Body of pancreas (tissue), 4 donors: Measurements from ENCODE around the gene PPFIA4. TPM values are rescaled to one million over a fixed set of nuclear protein-coding genes. Genes with fewer than 3 reads are reported as not detected.
A peak's percentile ranks its signal among the peaks of the same experiment; 100 is the strongest.

ENCODE experiments used
- ATAC-seq: fragments of 150-250 bp; one replicate; pipeline ENCODE4 v1.9.1; 2016
- DNase-seq, 4 donors: peaks; one replicate each; pipeline ENCODE4 v3.0.0-alpha.2; 2019
- H3K27ac ChIP-seq, 4 donors: fragments of 200-600 bp; sonication (generic); 1 replicate in 3 of 4; 2 replicates in 1 of 4; pipeline versions ENCODE4 v1.5.1 to v1.6.1; 2016 to 2019; ENCODE audit warnings: mild to moderate bottlenecking in 1 of 4, mixed read lengths in 1 of 4, moderate library complexity in 1 of 4
- H3K27me3 ChIP-seq, 2 donors: fragments of 200-600 bp; sonication (generic); one replicate each; pipeline ENCODE4 v1.6.0; 2016; ENCODE audit warnings: mild to moderate bottlenecking in 1 of 2
- H3K36me3 ChIP-seq, 2 donors: fragments of 200-600 bp; sonication (generic); replicated peaks in 1 of 2; 2 replicates each; pipeline ENCODE4 v1.5.1; 2016; ENCODE audit warnings: low read depth in 2 of 2; ENCODE audit not compliant: insufficient read depth in 1 of 2
- H3K4me1 ChIP-seq: fragments of 200-600 bp; sonication (generic); one replicate; pipeline ENCODE4 v1.6.0; 2016
- H3K4me3 ChIP-seq, 2 donors: fragments of 200-600 bp; sonication (generic); 1 replicate in 1 of 2; 2 replicates in 1 of 2; pipeline ENCODE4 v1.5.1; 2016 to 2019
- H3K9me3 ChIP-seq, 3 donors: fragments of 200-600 bp; sonication (generic); 1 replicate in 2 of 3; 2 replicates in 1 of 3; pipeline ENCODE4 v1.5.1; 2016
- CTCF ChIP-seq, 7 experiments: fragments of 450-650 bp in 4 of 7; fragments of 200-600 bp in 3 of 7; sonication (generic) in 3 of 7; IDR thresholded peaks; one replicate each; pipeline ENCODE4 v1.5.1; 2016 to 2019; ENCODE audit warnings: antibody characterized with exemption in 7 of 7
- POLR2A ChIP-seq, 3 donors: fragments of 450-650 bp; IDR thresholded peaks; one replicate each; pipeline ENCODE4 v1.6.1; 2016; ENCODE audit warnings: antibody characterized with exemption in 3 of 3, mild to moderate bottlenecking in 2 of 3
- WGBS, 2 donors: methylation state at CpG; one replicate each; pipeline ENCODE4 v1.1.5; 2017; 5-methylcytosine and 5-hydroxymethylcytosine counted together
- intact Hi-C: fragments of 100-400 bp; cut with DNase I; formaldehyde crosslinking; loops from one replicate; pipeline ENCODE4 v1.15.1; 2023
- total RNA-seq, 2 donors: library from RNA; depleted of rRNA; stranded (reverse); fragments of >200 nt; gene quantifications; one replicate each; pipeline ENCODE4 v1.1.0, GENCODE V29; 2016

The PPFIA4 gene
- total RNA-seq, 2 donors from 2014 or later = not detected

- no peaks in the 10 kb centered on the region for H3K36me3 ChIP-seq
- ATAC-seq = peak; percentile 87
- no peak overlapping the region for H3K4me3 ChIP-seq
- no peaks in the 10 kb centered on the region for H3K27me3 ChIP-seq
- H3K9me3 ChIP-seq = no peaks in the 10 kb centered on the region
- intact Hi-C loops = no loop called here
- H3K27ac ChIP-seq = no peak overlapping the region
- 27 to 42% methylated on average over 14 to 19 of the region's 22 CpGs for WGBS, 2 donors
- peak; percentile 76 to 81 (median 78) for DNase-seq
- H3K4me1 ChIP-seq = no peaks in the 10 kb centered on the region
- TF ChIP-seq POLR2A (IDR thresholded peaks at IDR 0.05) = no peak
- TF ChIP-seq CTCF (IDR thresholded peaks at IDR 0.05) = peak; percentile 66 to 92 (median 87)
Observed at GRCh38 chr1:203038891-203039608, 12.8 kb downstream of the PPFIA4 start.

DNA sequence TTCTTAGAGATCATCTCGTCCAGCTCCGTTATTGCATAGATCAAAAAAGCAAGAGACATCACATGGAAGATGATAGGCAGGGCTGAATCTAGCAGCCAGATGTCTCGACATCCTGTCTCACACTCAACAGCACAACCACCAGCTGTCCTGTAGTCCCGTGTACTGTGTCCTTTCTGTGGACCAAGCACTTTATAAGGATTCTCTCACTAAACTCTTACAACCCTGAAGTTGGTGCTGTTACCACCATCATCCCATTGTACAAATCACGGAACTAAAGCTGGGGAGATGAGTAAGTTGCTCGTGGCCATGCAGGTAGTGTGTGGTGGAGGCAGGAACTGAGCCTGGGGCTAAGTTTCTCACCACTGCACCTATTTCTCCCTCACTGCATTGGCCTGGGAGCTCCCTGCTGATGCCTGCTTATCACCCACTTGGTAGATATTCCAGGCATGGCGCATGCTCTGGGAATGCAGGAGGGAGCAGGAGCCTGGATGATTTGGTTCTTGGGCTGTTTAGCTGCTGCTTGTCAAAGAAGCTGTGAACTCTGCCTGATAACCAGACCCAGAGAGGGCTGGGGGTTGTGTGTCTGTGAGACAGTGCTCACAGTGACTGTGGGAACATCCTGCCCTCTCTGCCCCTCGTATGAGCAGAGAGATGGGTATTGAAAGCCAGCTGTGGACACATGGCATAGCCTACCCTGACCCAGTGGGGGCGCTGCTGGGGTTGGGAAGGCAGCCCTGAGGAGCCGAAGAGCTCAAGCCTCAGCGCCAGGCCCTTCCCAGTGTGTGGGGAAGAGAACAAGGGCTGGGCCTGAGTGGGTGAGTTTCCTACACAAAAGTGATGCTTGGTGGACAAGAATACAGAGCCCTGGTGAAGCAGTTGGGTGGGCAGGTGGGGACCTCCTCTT is 13.6 kb downstream of the PPFIA4 start:
- intact Hi-C loops = loop anchor here (5.0 to 10.0 kb wide), 2 partner anchors 132 to 175 kb away; no protein-coding TSS in a partner anchor

DNA sequence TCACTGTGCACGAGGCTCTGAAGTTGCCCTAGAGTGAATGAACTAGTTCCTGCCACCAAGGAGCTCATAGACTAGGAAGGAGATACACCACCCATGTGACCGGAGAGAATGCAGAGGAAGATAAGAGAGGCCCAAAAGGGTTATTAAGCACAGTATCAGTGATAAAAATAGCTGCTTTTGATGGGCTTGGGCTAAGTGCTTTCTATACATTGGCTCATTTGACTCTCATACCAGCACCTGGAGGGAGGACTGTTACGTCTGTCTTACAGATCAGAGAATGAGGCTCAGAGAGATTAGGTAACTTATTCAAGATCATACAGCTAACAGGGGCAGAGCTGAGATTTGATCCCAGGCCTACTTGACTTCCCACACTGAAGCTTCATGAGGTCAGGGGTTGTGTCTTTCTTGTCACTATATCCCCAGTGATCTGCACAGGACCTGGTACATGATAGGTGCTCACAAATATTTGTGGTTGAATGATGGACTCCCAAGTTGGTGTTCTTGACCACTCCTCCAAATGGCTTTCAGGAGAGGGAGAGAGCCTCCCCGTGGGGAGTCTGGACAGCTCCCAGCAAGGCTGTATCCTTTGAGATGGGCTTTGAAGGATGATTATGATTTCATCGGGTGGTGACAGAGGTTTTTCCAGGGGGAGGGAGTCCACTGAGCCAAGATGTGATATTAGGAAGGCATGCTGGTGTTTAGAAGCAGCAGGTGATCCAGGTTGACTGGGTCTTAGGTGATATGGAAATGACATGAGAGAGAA is 14.4 kb downstream of the PPFIA4 start:
- Histone ChIP-seq H3K4me3 (no peak overlapping the region), H3K36me3 (no peaks in the 10 kb centered on the region), H3K27me3 (no peaks in the 10 kb centered on the region), H3K4me1 (no peaks in the 10 kb centered on the region), H3K27ac (no peak overlapping the region), H3K9me3 (no peaks in the 10 kb centered on the region)
- WGBS, 2 donors = 34 to 36% methylated on average over 5 of the region's 5 CpGs
- ATAC-seq (no peak), DNase-seq (no peak)
- intact Hi-C loops = loop anchor here (5.0 to 10.0 kb wide), 2 partner anchors 132 to 174 kb away; no protein-coding TSS in a partner anchor
- TF ChIP-seq CTCF (IDR thresholded peaks at IDR 0.05) = no peak
- no peak for TF ChIP-seq POLR2A (IDR thresholded peaks at IDR 0.05)

More for the DNA sequence above, 13.6 kb downstream of the PPFIA4 start:
- Histone ChIP-seq H3K27me3 (no peaks in the 10 kb centered on the region), H3K4me3 (no peak overlapping the region), H3K36me3 (no peaks in the 10 kb centered on the region), H3K9me3 (no peaks in the 10 kb centered on the region), H3K4me1 (no peaks in the 10 kb centered on the region), H3K27ac (no peak overlapping the region)
- DNase-seq = no peak
- no peak for ATAC-seq
- no peak for TF ChIP-seq CTCF (IDR thresholded peaks at IDR 0.05)
- TF ChIP-seq POLR2A (IDR thresholded peaks at IDR 0.05) = no peak
- 54 to 56% methylated on average over 10 to 11 of the region's 11 CpGs for WGBS, 2 donors

DNA sequence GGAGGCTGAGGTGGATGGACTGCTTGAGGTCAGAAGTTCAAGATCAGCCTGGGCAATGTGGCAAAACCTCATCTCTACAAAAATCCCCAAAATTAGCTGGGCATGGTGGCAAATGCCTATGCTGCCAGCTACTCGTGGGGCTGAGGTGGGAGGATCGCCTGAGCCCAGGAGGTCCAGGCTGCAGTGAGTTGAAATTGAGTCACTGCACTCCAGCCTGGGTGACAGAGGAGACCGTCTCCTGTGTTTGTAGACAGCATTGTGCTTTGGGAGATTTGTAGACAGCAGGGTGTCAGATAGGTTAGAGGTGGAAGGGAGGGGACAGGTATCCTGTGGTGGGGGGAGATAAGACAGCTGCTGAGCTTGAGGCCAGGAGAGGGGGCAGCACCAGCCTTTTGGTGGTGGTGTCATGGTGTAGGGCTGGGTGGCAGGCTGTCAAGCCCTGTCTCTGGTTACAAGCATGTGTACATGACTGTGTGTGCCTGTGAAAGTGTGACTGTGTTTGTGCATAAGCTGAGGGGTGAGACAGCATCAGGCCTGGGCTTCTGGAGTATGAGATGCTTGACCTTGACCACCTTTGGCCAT is 15.2 kb downstream of the PPFIA4 start:
- intact Hi-C loops = loop anchor here (5.0 to 10.0 kb wide), 2 partner anchors 131 to 173 kb away; no protein-coding TSS in a partner anchor
- DNase-seq = no peak
- WGBS, 2 donors = 48 to 61% methylated on average over 3 of the region's 3 CpGs

More for the DNA sequence above, 15.2 kb downstream of the PPFIA4 start:
- no peaks in the 10 kb centered on the region for H3K9me3 ChIP-seq
- TF ChIP-seq CTCF (IDR thresholded peaks at IDR 0.05) (no peak), POLR2A (IDR thresholded peaks at IDR 0.05) (no peak)
- no peak overlapping the region for H3K27ac ChIP-seq
- H3K36me3 ChIP-seq = no peaks in the 10 kb centered on the region
- no peak overlapping the region for H3K4me3 ChIP-seq
- H3K27me3 ChIP-seq = no peaks in the 10 kb centered on the region
- H3K4me1 ChIP-seq = no peaks in the 10 kb centered on the region
- ATAC-seq = no peak
